Measurements from ENCODE around the gene NUDT3.

The NUDT3 gene

DNA sequence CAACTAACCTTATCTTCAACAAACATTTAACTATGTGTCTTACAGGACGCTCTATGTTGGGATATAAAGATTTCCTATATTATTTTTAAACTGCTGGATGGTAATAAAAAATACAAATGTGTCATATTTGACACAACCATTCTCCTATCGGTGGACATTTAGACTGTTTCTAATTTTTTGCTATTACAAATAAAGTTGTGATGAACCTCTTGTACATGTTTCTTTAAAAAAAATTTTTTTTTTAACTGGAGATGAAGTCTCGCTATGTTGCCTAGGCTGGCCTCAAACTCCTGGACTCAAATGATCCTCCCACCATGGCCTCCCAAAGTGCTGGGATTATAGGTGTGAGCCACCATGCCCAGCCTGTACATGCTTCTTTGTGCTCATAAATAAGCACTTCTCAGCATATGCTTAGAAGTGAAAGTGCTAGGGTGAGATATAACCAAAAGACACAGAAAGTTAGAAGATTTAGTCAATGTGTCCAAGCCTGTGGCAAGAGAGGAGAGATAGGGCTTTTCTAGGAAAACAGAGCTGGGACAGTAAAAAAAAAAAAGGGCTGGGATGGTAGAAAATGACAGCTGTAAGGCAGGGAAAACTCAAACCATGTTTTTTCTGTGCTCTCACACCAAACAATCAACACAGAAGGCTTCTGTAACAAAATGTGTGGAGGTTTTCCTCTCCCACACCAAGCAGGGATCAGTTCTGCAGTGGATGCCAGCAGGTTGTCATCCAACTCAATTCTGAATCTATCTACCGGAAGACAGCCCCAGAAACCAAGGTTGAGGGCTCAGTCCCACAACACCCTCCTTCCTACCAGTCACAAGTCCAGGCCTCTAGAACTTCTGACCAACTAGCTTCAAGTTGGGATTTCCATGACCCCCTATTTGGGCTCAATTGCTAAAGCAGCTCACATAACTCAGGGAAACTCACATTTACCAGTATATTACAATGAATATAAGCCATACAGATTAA is 73.7 kb downstream of the NUDT3 start:
- DNase-seq: no peak

GRCh38 chr6:34317882-34318498 is 74.5 kb downstream of the NUDT3 start:
- DNase-seq: no peak

DNA sequence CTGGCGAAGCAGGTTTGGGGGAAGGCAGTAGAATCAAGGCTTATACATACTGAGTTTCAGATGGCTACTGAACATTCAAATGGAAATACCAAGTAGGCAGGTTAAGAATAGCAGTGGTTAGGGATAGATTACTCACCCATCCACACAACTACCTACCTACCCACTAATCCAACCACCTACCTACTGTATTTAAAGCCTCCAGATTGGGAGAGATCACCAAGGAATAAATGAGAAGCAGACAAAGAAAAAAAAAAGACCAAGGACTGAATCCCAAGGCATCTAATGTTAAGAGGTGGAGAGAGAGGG is 75.3 kb downstream of the NUDT3 start:
- no peak for DNase-seq

- no peak for DNase-seq
These were observed 75.9 kb downstream of the NUDT3 start for GRCh38 chr6:34316431-34317171.

DNA sequence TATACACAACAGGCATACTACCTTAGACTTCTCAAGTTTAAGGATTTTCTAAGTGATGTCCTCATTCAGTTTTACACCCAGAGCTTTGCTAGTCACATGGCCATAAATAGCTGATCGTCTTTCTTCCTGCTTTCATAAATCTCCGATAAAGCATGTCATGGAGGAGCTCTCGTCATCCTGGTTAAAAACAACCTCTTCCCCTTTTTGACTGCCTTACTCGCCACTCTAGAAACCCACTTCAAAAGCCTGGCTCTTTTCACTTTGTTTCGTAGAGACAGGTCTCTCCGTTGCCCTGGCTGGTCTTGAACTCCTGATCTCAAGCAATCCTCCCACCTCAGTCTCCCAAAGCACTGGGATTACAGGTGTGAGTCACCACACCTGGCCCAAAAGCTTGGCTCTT is 76.7 kb downstream of the NUDT3 start:
- no peak for DNase-seq

GRCh38 chr6:34315256-34315655 is 77.2 kb downstream of the NUDT3 start:
- no peak for DNase-seq

GRCh38 chr6:34312259-34312658 is 80.2 kb downstream of the NUDT3 start:
- DNase-seq: no peak

DNA sequence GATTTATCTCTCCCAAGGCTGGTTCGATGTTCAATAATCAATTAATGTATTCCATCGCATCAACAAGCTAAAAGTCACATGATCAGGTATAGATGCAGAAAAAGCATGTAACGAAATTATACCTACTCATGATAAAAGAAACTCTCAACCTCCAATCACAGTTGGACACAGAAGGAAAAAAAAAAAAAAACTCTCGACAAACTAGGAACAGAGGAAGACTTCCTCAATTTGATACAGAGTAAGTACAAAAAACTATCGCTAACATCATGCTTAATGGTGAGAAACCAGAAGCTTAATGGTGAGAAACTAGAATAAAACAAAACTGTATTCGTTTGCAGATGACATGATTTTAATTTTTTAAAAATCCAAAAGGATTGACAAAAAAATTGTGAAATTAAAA is 81.7 kb downstream of the NUDT3 start:
- DNase-seq: no peak

DNA sequence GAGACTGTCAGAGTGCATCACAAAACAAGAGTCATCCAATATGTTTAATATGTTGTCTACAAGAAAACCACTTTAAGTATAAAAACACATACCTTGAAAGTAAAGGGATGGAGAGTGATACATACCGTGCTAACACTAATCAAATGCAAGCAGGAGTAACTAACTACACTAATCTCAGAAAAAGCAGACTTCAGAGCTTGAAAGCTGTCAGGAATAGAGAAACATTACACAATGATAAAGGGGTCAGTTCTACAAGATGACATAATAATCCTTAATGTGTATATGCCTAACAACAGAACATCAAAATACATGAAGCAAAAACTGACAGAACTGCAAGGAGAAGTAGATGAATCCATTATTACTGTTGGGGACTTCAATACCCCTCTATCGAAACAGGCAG is 84.0 kb downstream of the NUDT3 start:
- no peak for DNase-seq

GRCh38 chr6:34305982-34306708 is 86.3 kb downstream of the NUDT3 start:
- DNase-seq: no peak

GRCh38 chr6:34305497-34305896 is 87.0 kb downstream of the NUDT3 start:
- DNase-seq: no peak

GRCh38 chr6:34304164-34304563 is 88.3 kb downstream of the NUDT3 start:
- no peak for DNase-seq

DNA sequence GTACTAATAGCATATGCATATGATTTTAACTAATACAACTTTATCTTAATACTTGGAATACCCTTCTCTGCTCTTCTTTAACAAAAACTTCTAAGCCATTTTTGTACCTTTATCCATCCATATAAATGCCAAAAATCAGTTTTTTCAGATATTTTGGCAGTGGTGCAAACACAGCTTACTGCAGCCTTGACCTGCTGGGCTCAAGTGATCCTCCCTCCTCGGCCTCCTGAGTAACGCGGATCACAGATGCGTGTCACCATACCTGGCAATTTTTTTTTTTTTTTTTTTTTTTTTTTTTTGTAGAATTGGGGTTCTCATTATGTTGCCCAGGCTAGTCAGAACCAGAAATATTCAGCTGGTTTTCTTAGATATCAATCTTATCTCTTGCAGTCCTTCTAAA is 89.5 kb downstream of the NUDT3 start:
- no peak for DNase-seq

DNA sequence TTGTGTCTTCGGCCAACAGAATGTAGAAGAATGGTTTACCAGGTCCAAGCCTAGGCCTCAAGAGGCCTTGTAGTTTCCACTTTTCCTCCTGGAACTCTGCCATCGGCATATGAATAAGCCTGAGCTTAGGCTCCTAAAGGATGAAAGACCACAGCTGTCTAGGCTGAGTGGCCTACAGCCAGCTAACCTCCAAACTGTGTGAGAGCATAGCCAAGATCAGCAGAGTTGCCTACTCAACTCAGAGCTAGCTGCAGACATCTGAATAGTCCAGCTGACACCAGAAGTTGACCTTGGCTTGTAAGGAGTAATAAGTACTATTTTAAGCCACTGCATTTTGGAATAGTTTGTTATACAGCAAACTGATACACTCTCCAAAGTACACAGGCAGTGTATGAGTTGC is 91.1 kb downstream of the NUDT3 start:
- no peak for DNase-seq

DNA sequence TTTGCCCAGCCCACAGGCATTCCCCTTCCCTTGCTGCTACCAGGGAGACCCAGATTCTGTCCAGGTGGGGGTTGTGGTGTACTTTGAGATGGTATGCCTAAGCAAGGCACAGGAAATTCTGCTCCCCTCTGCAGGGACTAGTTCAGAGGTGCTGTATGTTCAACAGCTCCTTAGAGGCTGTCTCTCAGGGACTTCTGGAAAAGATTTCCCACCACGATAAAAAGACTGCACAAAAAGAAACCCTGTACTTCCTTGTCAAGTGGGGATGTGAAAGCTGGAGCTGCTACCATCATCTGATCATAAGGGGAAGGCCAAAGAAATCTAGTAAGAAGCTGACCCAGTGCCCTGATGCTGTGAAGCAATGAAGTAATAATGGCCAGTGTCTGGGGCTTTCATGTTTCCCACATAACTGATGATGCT is 92.1 kb downstream of the NUDT3 start:
- DNase-seq: no peak

DNA sequence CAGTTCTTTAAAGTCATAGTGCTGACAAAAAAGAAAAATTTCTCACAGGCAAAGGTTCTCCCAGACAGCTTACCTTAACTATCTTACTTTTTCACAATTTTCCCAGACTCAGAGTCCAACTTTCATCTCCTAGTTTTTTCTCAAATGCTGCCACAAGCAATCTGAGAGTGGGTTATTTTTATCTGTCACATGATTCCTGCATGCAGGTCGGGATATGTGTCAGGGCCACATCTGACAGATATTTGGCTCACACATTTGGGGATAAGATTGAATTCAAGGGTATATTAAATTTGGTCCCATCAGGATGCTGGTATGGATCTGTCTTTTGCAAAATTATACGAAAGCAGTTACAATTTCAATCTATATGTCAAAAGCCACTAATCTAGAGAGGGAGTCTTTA is 93.5 kb downstream of the NUDT3 start:
- DNase-seq: no peak

DNA sequence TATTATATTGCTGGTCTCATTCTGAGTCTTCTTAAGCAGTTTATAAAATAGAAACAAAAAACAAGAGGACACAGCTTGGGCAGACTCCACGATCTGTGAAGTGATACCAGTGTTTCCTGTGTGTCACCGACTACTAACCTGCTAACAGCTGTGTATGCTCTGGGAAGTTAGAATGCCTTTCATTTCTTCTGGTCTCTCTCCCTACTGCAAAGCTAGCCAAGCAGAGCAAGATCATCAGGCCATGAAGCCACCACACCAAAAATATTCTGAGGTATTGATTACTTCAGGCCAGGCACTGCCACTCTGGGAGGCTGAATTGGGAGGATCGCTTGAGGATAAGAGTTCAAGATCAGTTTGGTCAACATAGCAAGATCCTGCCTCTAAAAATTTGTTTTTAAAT is 96.7 kb downstream of the NUDT3 start:
- no peak for DNase-seq

DNA sequence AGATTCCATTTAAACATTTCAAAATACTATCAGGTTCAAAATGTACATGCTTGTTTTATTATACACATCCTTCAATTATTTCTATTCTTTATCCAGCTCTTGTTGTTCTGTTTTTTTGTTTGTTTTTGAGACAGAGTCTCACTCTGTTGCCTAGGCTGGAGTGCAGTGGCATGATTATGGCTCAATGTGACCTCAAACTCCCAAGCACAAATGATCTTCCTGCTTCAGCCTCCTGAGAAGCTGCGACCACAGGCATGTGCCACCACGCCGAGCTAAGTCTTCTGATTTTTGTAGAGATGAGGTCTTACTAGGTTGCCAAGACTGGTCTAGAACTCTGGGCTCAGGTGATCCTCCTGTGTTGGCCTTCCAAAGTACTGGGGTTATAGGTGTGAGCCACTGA is 99.5 kb downstream of the NUDT3 start:
- no peak for DNase-seq

GRCh38 chr6:34289137-34289536 is 103.3 kb downstream of the NUDT3 start:
- no peak for DNase-seq

DNA sequence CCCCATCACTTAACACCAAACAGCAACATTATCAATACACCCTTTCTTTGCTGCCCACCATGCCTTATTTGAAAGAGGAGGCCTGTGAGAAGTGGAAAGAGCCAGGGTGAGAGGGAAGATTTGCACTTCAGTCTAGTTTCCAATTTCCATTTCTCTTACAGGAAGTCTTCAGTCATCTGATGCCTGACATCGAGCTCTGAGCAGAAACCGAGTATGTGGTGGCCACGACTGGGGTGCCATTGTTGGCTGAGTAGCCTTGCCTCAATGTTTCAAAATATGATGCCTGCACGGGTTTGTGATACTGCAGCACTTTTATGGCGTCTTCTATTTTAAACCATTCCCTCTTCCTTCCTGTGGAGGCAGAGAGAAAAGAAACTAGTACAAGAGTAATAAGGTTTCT is 103.9 kb downstream of the NUDT3 start:
- DNase-seq: no peak

GRCh38 chr6:34285448-34286164 is 106.9 kb downstream of the NUDT3 start:
- DNase-seq: no peak
